Fibroblast of peridontal ligament (primary cell): ENCODE data around the gene CAB39L.

Experiments
- DNase-seq: peaks from one replicate; pipeline ENCODE4 v3.0.0-alpha.2; 2010; ENCODE audit errors: extremely low read depth

The CAB39L gene

GRCh38 chr13:49292742-49293486 lies 150.9 kb downstream of the CAB39L start:
- DNase-seq, result peak; percentile 84

DNA sequence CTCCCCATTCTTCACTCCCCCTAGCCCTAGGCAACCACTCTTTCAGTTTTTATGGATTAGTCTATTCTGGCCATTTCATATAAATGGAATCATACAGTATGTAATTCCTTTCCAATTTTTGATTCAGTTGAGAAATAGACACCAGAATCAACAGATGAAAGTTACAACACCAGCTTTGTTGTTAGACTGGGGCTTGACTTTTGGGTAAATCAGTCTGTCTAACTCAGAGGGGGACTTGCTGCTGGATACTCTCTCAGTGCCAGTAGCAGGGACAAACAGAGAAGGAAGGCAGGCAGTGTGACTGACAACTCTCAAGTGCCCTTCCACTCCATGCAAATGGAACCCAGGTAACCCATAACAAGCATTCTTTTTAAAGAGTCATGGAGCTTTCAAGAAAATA lies 155.4 kb downstream of the CAB39L start:
- no peak for DNase-seq

- no peak for DNase-seq
Observed at GRCh38 chr13:49287995-49288394, 155.9 kb downstream of the CAB39L start.

DNA sequence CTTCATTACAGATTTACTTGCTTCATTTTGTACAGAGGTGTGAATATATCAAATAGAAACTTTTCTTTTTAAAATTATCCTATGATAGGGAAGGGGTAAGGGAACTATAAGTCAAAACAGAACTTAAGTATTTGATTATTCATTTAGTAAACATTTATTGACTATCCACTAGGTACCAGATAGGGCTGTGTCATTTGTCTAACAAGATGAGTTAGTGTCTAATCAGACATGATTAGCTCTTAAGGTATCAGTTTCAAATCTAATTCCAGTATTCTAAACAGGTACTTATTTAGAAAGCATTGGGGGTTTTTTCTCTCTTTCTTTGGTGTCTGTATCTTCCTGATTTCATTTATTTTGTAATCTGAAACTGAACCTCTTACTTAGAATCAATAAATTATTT lies 164.0 kb downstream of the CAB39L start:
- DNase-seq, result no peak

DNA sequence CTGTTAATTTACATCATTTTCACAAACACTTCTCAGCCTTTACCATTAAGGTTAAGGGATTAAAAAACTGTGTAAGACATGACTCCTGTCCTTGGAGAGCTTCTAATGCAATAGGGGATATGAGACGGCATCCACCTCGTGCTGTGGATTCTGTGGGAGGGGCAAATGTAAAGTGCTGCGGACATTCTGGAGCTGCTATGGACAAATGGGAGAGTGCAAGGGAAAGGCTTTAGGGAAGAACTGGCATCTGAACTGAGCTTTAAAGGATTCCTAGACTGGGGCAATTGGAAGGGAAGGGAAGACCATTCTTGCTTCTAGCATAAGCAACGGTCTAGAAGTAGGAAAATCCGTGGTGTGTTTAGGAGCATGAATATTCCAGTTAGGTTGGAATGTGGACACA lies 164.8 kb downstream of the CAB39L start:
- DNase-seq, result no peak

DNA sequence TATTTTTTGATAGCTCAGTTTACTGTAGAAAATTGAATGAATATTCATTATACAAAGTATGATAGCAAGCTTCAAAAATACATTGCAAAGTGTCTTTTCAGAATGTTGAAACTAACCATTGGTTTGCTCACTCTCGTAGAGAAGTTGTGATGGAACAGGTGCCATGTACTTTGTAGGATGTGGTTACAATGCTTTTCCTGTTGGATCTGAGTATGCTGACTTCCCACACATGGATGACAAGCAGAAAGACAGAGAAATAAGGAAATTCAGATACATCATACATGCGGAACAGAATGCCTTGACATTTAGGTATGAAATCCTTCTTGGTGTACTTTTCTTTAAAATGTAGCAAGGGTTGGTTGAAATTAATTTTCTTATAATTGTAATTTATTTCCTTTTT lies 165.7 kb downstream of the CAB39L start:
- DNase-seq, result no peak

- no peak for DNase-seq
Observed at GRCh38 chr13:49272296-49272695, 171.6 kb downstream of the CAB39L start.

GRCh38 chr13:49271264-49271663 lies 172.6 kb downstream of the CAB39L start:
- DNase-seq, result no peak

DNA sequence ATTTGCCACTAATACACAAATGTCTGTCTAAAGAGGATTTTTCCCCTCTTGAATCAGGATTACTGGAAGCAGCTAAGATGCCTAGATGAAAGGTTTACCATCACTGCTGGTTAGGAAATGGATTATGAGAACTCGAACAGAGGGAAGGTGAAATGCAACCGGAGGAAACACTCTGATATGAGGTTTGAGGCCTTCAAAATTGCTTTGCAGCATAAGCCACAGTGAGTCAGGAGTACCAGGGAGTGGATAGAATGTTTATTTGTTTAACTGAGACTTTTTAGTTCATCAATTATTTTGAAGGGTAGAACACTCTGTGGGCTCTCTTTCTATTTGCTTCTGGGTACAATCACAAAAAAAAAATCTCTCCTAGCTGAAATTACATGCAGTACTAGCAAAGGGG lies 178.0 kb downstream of the CAB39L start:
- DNase-seq, result peak; percentile 79

DNA sequence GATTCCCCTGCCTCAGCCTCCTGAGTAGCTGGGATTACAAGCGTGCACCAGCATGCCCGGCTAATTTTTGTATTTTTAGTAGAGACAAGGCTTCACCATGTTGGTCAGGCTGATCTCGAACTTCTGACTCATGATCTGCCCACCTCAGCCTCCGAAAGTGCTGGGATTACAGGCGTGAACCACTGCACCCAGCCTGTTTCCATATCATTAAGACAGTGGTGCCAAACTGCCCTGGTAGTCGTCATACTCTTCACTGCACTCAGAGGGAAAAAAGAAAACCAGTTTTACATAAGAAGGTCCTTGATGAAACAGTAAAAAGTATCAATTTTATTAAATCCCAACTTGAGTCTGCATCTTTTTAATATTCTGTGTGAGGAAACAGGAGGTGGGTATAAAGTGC lies 181.2 kb downstream of the CAB39L start:
- DNase-seq, result no peak

- no peak for DNase-seq
Observed at GRCh38 chr13:49259586-49259985, 184.3 kb downstream of the CAB39L start.
